ENCODE data around the gene SETD5. TPM values are rescaled to one million over a fixed set of nuclear protein-coding genes. Genes with fewer than 3 reads are reported as not detected.

SETD5 gene
- polyA plus RNA-seq, 2 of the 4 experiments (the other 2 are of a cell fraction) = 41.7 to 92.3 TPM

DNA sequence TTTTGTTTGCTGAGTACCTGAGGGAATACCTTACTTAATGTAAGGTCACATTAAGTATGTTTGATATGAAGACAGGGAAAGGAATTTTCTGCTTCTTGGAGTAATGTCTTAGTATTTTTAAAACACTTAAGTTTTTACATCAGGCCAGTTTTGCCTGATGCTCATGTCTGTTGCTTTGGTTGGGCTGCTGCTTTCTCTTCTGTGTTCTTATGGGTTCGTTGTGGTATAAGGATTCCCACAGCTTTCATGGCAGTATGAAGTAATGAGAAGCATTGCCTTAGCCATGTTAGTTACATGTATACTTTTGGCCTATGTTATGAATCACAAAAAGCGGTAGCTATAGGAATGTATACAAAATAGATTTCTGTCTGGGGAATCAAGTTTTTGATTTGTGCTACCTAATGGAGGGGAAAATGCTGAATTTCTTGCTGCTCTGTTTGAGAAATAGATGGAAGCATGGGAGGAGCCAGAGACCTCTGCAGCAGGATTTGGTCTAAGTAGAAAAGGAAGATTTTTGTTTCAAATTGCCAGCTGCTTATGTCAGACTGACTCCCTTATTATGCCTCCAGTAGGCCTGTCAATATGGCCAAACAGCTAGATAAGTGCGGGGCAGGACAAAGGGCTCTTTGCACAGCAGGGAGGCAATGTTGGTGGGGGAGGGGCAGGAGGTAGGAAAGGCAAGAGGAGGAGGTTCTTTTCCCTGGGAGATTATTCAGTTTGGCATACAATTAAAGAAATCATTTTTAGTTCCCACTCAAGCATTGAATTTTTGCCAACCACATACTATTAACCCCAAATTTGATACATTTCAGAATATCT, 5.2 kb downstream of the SETD5 start:
- ChIA-PET POLR2A (interaction anchor here (0.6 kb wide), 1 partner anchor 14 kb away, joined by 3 read pairs; no protein-coding TSS in a partner anchor), CTCF (interaction anchor here (0.9 to 3.9 kb wide), 4 partner anchors 19 to 39 kb away, joined by 3 to 22 read pairs (median 6); partner anchors contain the start of gene THUMPD3)
- TF ChIP-seq ZFP36 (IDR thresholded peaks at IDR 0.05; ENCODE audit: borderline replicate concordance, partially characterized antibody) (peak; percentile 13), E2F6 (IDR thresholded peaks at IDR 0.05; ENCODE audit: borderline replicate concordance, low read depth) (no peak), BHLHE40 (IDR thresholded peaks at IDR 0.05; ENCODE audit: low read depth, low read length) (no peak), EP300 (IDR thresholded peaks at IDR 0.05) (no peak), POLR2AphosphoS2 (conservative IDR thresholded peaks at IDR 0.05; ENCODE audit: low read length) (no peak)
- 7% methylated on average over 3 of the region's 3 CpGs for WGBS (ENCODE audit: missing lambda C conversion rate)
- no peaks in the 10 kb centered on the region for H3K9me3 ChIP-seq
- peak overlapping the region; percentile 21 to 65; a peak in 5 of 6 replicates for H3K27ac ChIP-seq
- peak overlapping the region; percentile 94 for H3K4me2 ChIP-seq
- H3K4me3 ChIP-seq = peak overlapping the region; percentile 84
- peaks cover 73% of the 10 kb centered on the region for H3K4me1 ChIP-seq
- ATAC-seq = peak in 1 of 2 experiments; percentile 7; a peak in 1 of 6 replicates
- peak in 1 of 2 experiments; percentile 42 for DNase-seq (ENCODE audit: low read depth in 1 of 2, low spot score in 1 of 2)
- no peak for FAIRE-seq

GRCh38 chr3:9403463-9403862, 6.0 kb downstream of the SETD5 start:
- WGBS (ENCODE audit: missing lambda C conversion rate) = 25% methylated on average over 2 of the region's 2 CpGs
- no peak for FAIRE-seq

DNA sequence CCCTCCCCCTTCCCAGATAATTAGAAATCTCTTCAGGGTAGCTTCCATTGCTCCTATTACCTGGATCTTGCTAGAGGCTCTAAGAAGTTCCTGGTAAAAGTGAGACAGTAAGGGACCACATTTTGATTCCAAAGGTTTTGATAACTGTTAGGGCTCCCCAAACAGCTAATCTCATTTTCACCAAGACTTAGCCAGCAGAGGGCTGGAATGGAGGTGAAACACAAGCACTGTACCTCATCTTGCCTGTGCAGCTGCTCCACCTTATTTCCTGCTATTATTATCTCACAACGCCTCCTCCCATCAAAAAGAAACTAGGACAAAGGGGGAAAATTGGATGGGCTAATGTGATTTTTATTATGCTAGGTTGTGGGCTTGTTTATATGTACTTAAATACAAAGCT, 7.3 kb downstream of the SETD5 start:
- Histone ChIP-seq H3K4me1 (peaks cover 73% of the 10 kb centered on the region), H3K9me3 (0 out of 3 replicates have a peak, but pooled peaks cover 4% of the 10 kb centered on the region), H3K4me2 (peak overlapping the region; percentile 94), H3K27ac (peak overlapping the region; percentile 31 to 52; a peak in 4 of 6 replicates), H3K4me3 (no peak overlapping the region)
- FAIRE-seq (no peak), DNase-seq (ENCODE audit: low read depth in 1 of 2, low spot score in 1 of 2) (peak in 1 of 2 experiments; percentile 38), ATAC-seq (peak; percentile 74 to 80)
- CTCF ChIA-PET = interaction anchor here (0.5 to 3.9 kb wide), 9 partner anchors 9 to 528 kb away, joined by 3 to 22 read pairs (median 3); no protein-coding TSS in a partner anchor
- POLR2A ChIA-PET = interaction anchor here (2.0 kb wide), 1 partner anchor 9 kb away, joined by 20 read pairs; no protein-coding TSS in a partner anchor
- 9% methylated on average over 1 of the region's 1 CpG for WGBS (ENCODE audit: missing lambda C conversion rate)
- TF ChIP-seq SMC3 (IDR thresholded peaks at IDR 0.05) (peak; percentile 14; the same call in 1 of the 3 replicates), RCOR1 (IDR thresholded peaks at IDR 0.05; ENCODE audit: low read depth, low read length) (no peak), CTCF (IDR thresholded peaks at IDR 0.05) (peak; percentile 28), KDM1A (IDR thresholded peaks at IDR 0.05; ENCODE audit: low read depth) (no peak), FOXS1 (CRISPR knock-in tag; IDR thresholded peaks at IDR 0.05) (no peak), NPAS2 (CRISPR knock-in tag; IDR thresholded peaks at IDR 0.05; ENCODE audit: borderline replicate concordance) (no peak), HOXA7 (CRISPR knock-in tag; IDR thresholded peaks at IDR 0.05) (no peak), GATA3 (IDR thresholded peaks at IDR 0.05; ENCODE audit: borderline replicate concordance) (no peak)

More at GRCh38 chr3:9403463-9403862, 6.0 kb downstream of the SETD5 start:
- Histone ChIP-seq H3K4me1 (peaks cover 73% of the 10 kb centered on the region), H3K9me3 (no peaks in the 10 kb centered on the region), H3K4me3 (0 out of 3 replicates have a peak overlapping the region, but pooled peaks have one; percentile 84), H3K27ac (peak overlapping the region; percentile 2 to 65; a peak in 5 of 6 replicates), H3K4me2 (peak overlapping the region; percentile 94)
- ATAC-seq (no peak), DNase-seq (ENCODE audit: low read depth in 1 of 2, low spot score in 1 of 2) (no peak)
- POLR2A ChIA-PET = no interaction called here
- CTCF ChIA-PET = interaction anchor here (1.5 to 3.9 kb wide), 3 partner anchors 18 to 40 kb away, joined by 3 to 22 read pairs (median 5); partner anchors contain the start of gene THUMPD3
- no peak for TF ChIP-seq TFCP2L1 (CRISPR knock-in tag; IDR thresholded peaks at IDR 0.05)
- no peak for TF ChIP-seq USF2 (IDR thresholded peaks at IDR 0.05)
- no peak for TF ChIP-seq HDAC2 (IDR thresholded peaks at IDR 0.05)
- TF ChIP-seq ZNF302 (CRISPR knock-in tag; IDR thresholded peaks at IDR 0.05) = no peak
- TF ChIP-seq, protein P1, sequence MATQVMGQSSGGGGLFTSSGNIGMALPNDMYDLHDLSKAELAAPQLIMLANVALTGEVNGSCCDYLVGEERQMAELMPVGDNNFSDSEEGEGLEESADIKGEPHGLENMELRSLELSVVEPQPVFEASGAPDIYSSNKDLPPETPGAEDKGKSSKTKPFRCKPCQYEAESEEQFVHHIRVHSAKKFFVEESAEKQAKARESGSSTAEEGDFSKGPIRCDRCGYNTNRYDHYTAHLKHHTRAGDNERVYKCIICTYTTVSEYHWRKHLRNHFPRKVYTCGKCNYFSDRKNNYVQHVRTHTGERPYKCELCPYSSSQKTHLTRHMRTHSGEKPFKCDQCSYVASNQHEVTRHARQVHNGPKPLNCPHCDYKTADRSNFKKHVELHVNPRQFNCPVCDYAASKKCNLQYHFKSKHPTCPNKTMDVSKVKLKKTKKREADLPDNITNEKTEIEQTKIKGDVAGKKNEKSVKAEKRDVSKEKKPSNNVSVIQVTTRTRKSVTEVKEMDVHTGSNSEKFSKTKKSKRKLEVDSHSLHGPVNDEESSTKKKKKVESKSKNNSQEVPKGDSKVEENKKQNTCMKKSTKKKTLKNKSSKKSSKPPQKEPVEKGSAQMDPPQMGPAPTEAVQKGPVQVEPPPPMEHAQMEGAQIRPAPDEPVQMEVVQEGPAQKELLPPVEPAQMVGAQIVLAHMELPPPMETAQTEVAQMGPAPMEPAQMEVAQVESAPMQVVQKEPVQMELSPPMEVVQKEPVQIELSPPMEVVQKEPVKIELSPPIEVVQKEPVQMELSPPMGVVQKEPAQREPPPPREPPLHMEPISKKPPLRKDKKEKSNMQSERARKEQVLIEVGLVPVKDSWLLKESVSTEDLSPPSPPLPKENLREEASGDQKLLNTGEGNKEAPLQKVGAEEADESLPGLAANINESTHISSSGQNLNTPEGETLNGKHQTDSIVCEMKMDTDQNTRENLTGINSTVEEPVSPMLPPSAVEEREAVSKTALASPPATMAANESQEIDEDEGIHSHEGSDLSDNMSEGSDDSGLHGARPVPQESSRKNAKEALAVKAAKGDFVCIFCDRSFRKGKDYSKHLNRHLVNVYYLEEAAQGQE (IDR thresholded peaks at IDR 0.05) = no peak
- TF ChIP-seq GATA3 (IDR thresholded peaks at IDR 0.05; ENCODE audit: borderline replicate concordance) = no peak
- no peak for TF ChIP-seq MAZ (IDR thresholded peaks at IDR 0.05; ENCODE audit: borderline replicate concordance, low read depth, low read length)
- TF ChIP-seq RCOR1 (IDR thresholded peaks at IDR 0.05; ENCODE audit: low read depth, low read length) = no peak
- no peak for TF ChIP-seq ZSCAN20 (CRISPR knock-in tag; IDR thresholded peaks at IDR 0.05)
- TF ChIP-seq MYC (IDR thresholded peaks at IDR 0.05; ENCODE audit: borderline replicate concordance, low read length) = no peak
- TF ChIP-seq POLR2A (IDR thresholded peaks at IDR 0.05; ENCODE audit: low read length) = no peak
- TF ChIP-seq FOSB (CRISPR knock-in tag; IDR thresholded peaks at IDR 0.05) = no peak

Data from A549 (cell line).